Measurements from ENCODE around the gene AUTS2.

Gene AUTS2

DNA sequence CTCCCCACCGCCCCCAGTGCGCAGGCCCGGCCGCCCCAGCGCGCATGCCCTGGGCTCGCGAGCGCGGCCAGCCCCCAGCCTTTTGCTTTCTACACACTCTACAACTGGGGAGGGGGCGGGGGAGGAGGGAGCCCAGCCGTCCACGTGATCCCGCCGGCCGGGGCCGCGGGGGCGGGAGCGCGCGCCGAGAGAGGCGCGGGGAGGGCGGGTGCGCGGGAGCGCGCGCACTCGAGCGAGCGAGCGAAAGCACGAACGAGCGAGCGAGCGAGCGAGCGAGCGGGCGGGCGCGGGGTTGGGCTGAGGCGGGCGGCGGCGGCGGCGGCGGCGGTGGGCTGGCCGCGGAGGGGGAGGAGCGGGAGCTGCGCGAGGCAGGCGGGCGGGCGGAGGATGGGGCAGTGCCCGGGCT is at the start of gene AUTS2:
Gene AUTS2 (plus strand): TSS at position 395 of the 406 bp plus-strand sequence. CDS start 1,179 bp downstream, outside the sequence.
- DNase-seq (ENCODE audit: low read depth) = peak; percentile 34

DNA sequence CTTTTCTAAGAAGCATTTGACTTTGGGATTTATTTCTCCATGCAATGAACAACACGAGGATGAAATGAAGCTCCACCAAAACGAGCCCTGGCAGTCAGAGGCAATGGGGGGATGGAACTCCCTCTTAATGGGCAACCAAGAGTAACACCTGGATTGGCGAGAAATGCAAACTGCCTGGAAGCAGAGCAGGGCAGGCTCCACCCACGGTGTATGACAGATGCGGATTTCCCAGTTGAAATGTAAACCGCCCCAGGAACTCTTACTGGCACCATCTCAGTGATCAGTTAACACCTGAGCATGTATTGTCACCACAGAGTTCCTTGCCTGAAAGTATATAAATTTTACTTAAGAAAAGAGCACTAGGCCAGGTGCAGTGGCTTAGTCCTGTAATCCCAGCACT is 47.3 kb upstream of the AUTS2 start:
- no peak for DNase-seq (ENCODE audit: low read depth)

DNA sequence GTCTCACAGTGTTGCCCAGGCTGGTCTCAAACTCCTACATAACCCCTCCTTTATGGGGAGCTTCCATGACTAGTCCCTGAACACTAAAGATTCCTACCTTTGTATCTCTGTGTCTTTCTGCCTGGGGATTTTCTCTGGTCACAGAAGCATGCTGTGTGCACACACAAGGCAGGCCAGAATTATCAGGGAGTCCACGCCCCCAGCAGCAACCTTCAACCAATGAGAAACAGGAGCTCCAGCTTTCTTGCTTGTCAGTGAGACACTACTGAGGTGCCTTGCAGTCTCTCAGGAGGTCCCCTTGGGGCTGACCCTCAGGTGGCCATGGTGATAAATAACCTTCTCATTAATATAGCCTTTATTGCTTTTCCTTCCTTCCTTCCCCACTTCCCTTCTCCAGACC is 45.1 kb upstream of the AUTS2 start:
- DNase-seq (ENCODE audit: low read depth) = no peak

DNA sequence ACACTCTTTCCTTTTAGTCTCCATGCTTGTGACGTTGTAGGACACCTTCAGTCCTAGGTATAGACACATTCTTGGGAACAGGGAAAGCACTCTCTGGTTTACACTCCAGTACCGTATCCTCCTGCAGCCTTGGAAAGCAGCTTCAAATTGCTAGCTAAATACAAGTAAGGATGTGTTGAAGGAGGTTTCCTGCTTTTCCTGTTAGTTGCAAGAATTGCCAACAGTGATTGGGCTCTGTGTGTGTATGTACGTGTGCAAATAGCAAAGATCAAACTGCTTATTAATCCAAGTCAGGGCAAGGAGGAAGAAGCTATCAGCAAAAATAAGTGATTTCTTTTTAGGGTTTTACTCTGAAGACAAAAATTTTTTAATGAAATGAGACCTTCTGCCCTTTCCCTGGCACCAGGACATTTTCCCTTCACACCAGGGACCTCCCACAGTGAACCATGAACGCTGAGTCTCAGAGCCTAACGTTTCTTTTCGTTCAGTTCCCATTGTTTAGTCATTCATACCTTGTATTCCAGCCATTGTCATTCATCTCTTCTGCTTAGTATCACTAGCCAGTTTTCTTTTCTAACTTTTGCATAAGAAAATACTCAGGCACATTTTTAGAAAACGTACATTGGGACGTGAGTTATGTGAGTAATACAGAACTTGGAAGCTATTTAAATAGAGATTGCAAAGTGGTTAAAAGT is 36.9 kb upstream of the AUTS2 start:
- DNase-seq (ENCODE audit: low read depth) = no peak

DNA sequence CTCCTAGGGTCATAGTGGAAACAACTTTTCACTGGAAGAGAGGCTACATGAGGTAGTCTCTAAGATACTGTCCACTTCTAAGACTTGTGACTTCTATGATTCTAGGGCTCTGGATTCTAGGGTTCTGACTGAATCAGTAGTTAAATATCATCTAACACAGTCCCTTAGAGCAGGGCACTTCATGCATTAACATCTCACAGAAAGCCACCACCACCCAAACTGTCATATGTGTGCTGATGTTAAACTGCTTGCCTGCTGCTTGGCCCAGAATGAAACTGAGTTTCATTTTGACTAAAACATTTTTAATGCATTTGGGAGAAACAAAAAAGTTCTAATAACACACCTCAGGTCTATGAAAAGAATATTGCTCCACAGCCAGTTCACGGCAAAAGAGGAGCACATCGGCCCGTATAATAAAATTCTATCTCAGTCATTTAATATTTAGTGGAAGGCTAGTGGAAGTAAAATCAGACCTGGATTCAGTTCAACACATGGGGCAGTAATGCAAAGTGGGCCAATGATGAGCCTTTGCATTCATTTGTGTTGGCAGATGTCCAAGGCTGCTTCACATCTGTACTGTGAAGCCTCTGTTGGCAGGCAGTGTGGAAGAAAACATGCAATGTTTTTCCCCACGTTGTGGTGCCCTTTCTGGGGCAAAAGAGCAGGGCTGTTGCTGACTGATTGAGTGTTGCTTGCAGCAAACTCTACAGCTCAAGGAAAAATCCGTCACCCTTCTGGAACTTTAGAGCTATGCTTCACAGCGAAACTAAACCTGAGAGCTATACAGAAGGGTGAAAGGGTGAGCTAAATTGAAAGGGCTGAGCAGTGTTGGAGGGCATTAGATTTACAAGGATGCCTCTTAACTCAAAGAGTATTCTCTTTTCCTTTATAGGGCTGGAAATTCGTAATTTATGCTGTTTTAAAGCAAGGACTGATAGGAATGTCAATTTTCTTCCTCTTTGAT is 33.5 kb upstream of the AUTS2 start:
- DNase-seq (ENCODE audit: low read depth) = no peak

DNA sequence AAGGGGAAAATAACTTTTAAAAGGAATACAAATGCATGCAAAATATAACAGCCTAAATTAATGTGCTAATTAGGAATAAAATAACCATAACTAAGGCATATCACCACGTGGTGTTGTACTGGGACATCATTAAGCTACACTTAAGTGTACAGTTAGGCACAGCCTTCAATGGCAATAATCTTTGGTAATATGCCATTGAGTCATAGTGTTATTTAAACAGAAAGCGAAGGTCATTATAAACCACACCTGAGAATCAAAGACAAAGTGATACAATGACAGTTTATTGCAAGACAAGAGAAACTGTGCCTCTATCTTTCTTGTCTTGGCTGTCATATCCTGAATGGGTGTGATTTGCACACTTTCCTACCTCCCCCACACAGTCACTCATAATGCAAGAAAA is 30.5 kb upstream of the AUTS2 start:
- no peak for DNase-seq (ENCODE audit: low read depth)

DNA sequence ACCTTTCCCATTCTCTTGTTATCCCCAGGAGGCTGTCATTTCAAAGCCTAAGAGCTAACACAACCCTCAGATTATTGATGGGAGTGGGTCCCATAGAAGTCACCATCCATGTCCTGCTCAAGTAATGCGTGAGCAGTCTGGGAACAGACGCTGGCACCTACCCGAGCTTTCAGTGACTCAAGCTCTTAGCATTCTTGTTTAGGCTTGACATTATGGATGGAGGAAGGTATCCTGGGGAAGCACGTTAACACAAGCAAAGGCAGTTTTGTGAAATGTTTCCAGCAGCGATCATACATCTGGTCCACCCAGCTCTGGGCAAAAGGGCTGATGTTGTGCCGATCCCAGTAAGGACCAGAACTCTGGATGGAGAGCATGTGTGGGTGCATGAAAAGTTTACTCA is 30.0 kb upstream of the AUTS2 start:
- DNase-seq (ENCODE audit: low read depth) = no peak

DNA sequence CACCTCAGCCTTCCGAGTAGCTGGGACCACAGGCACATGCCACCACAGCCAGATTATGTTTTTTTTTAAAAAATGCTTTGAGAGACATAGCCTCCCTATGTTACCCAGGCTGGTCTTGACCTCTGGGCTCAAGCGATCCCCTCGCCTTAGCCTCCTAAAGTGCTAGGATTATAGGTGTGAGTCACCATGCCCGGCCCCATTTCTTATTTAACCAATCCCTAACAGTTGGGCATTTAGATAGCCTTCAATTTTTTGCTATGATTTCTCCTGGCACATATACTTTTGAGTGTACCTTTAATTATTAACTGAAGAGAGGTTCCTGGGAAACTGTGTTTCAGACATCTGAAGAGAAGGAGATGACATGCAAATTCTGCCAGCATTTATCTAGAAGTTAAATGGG is 22.6 kb upstream of the AUTS2 start:
- no peak for DNase-seq (ENCODE audit: low read depth)

DNA sequence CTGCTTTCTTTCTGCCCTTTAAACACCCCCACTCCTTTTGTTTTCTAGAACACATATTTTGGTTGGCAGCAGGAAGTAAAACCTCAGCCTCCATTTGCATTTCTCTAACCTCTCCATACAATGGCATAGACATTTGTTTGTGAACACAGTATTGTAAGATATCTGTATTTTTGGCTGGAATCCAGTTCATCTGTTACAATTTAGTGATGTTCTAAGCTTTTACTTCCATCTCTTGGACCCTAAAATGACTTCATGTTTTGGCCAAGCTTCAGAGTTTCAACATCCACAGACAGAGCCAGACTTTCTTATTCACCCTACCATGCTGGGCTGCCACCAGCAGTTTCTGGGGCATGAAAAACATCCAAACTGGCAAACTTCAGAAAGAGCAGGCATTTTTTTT is 21.1 kb upstream of the AUTS2 start:
- DNase-seq (ENCODE audit: low read depth) = no peak

DNA sequence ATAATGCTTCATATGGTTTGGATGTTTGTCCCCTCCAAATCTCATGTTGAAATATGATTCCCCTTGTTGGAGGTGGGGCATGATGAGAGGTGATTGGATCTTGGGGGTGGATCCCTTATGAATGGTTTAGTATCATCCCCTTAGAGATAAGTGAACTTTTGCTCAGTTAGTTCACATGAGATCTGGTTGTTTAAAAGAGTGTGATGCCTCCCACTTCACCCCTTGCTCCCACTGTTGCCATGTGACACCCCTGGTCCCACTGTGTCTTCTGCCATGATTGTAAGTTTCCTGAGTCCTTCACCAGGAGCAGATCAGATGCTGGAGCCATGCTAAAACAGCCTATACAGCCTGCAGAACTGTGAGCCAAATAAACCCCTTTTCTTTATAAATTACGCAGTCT is 13.1 kb upstream of the AUTS2 start:
- no peak for DNase-seq (ENCODE audit: low read depth)

DNA sequence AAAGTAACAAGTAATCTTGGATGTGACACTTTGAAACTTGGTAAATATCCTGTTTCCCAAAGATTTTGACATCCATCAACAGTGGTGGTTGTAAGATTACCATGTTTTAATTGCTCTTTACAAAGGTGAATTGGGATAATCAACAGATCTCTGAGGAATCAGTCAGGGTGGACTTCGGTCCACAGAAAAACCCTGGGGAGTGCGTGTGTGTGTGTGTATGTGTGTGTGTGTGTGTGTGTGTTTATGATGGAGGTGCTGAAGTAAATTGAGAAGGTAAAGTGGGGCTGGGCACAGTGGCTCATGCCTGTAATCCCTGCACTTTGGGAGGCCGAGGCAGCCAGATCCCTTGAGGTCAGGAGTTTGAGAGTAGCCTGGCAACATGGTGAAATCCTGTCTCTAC is 12.0 kb upstream of the AUTS2 start:
- DNase-seq (ENCODE audit: low read depth) = no peak

DNA sequence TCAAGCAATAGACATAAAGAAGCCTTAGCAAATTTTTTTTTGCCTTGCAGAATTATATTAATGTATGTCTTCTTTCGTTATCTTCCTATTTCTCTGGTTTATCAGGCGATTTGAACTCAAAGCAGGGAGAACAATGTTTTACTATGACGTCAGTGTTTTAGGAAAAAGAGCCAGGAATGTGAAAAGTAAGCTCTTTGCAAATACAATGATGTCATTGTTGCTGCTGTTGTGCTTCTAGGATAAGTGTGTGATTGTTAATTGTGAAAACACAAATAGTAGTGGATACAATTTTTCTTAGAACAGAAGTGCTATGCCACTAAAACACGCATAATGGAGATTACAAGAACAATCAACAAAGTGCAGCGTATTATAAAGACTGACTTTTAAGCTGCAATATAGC is 9.5 kb upstream of the AUTS2 start:
- DNase-seq (ENCODE audit: low read depth) = no peak

DNA sequence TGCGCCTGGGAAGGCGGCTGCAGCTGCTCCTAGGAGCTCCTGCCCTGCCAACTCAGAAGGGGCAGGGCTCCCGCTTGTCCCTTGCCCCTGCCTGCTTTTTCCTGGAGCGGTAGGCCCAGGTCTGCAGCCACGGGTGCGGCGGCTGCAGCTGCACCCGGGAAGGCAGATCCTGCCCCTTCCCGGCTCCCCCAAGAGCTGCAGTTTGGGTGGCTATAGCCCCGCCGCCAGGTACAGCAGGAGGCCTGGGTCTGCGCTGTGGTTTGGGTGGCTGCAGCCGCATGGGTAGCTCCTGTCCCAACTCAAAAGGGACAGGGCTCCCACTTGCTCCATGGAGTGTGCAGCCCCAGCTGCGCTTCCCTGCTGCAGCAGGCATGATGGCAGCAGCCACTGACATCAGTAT is 6.5 kb upstream of the AUTS2 start:
- DNase-seq (ENCODE audit: low read depth) = no peak

DNA sequence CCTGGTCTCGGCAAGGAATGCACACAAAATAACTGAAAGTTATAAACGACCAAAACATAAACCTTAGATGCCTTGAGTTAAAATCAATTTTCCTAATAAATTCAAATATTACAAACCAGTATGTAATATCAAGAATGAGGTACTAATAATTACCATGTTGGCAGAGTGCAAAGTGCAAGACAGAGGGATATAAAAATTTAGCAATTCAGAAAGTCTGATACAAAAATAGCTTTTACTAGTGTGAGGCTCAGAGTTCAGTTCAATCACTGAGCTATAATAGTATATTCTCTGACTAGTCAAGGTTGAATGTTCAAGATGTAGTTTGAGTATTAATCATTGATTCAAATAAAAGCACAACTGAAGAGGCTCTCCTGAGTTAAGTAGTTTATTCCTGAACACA is 4.8 kb upstream of the AUTS2 start:
- DNase-seq (ENCODE audit: low read depth) = no peak

DNA sequence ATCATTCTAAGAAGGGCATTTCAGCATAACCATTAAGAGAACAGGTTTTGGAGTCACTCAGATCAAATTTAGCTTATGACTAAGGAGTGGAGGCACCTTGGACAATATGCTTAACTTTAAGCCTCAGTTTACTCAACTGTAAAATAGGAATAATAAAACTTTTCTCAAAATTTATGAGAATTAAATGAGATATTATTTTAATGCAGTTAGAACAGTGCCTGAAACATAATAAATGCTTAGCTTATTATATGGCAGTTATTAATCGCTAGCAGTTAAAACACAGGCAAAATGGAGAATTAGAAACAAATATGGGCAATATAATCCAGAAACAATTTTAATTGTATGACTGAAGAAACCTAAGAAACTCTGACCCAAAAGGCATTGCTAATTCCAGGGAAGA is 2.9 kb upstream of the AUTS2 start:
- DNase-seq (ENCODE audit: low read depth) = no peak

DNA sequence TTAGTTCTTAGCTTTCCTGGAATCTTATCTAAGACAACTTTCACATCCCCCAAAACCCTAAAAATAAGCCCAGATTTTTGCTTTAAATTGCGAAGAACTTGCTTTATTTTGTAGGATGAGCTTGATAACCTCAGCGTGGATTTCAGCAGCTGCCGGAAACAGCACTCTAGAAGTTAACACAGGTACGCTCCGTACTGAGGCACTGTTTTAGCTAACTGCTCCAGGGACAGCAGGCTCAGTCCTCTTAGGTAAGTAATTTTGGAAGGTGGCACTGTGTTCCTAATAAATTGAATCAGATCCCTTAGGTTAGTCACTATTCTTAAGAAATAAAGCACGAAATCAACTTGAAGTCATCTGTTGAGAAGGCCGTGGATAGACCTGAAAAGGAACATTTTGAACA is 2.2 kb upstream of the AUTS2 start:
- no peak for DNase-seq (ENCODE audit: low read depth)

DNA sequence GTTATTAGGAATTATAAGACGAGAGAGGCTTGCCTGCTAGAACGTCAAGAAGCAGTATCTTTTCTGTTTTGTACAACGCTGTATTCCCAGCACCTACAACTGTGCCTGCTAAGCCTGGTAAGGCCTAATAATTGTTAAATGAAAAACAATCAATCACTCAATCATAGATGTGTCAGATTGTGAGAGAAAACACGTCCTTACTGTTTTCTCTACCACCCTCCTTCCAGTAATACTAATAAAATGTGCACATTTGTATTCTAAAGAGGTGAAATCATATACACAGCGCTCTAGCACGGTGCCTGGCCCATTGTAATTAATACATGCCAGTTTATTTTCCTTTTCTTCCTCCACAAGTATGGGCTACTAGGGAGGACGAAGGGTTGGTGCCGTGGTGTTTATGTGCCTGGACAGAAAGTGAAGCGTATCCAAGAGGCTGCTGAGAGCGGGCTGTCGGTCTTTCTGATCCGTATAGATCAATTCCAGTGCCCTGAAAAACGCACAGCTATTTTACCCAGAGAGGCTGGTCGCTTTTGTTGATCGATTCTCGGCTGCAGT is 1.5 kb upstream of the AUTS2 start:
- DNase-seq (ENCODE audit: low read depth) = no peak

DNA sequence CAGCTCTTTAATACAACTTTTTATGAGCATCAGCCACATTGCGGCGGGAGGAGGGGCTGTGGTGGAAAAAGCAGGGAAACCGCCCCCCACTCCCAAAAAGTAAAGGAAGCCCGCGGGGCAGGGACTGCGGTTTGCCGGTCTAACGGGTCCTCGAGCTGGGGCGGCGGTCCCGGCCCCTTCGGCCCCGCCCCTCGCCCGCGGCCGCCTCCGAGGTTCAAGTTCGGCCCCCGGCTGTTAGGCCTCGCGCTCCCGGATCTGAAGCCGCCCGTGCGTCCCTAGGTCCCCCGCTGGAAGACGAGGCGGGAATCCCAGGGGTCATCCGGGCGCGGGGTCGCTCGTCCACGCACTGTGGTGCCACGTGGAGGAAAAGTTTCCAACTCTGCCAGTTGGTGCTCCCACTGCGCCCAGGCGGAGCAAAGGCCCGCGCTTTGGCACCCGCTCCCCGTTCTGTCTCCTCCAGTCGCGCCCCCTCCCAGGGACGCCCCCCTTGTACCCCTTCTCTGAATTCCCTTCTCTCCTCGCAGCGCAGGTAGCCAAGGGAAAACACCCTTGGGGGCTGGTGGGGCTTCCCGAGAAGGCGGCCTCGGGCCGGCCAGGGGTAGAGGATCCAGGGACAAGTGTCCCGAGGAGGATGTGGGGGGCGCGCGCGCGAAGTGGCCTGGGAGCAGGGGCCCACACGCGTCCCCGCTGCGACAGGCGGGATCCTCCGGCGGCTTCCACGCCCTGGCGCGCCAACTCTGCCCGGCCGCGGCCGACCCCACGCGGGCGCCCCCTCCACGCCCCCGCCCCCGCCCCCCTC is 798 bp upstream of the AUTS2 start:
- DNase-seq (ENCODE audit: low read depth) = no peak

DNA sequence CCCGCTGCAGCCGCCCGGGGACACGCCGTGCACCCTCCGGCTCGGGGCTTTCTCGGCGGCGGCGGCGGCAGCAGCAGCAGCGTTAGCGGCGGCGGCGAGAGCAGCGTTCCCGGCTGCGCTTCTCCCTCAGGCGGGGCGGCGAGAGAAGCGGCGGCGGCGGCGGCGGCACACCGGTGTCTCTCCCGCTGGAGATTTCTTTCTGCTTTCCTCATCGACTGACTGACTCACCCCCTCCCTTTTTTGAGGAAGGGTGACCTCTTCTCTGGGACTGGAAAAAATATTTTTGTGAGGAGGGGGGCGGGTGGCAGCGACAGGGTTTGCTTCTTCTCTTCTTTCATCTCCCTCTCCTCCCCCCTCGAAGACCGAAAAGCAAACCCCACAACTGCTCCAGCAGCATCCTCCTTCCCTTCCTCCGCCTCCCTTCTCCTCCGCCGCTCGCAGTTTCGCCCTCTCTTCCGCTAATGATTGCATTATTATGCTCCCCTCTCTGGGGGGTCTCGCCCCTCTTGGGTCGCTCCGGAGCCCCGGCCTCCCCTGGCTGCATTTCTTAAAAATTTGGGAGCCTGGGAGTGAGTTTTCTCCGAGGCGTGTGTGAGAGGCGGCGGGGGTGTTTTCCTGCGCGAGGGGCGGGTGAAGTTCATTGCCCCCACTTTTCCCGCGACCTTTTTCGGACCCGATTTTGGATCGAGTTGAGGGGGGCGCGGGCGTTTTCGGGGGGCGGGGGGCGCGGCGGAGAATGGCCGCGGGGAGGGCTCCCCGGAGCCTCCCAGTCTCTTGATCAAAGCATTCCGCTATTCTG is 411 bp downstream of the AUTS2 start:
- DNase-seq (ENCODE audit: low read depth) = no peak

DNA sequence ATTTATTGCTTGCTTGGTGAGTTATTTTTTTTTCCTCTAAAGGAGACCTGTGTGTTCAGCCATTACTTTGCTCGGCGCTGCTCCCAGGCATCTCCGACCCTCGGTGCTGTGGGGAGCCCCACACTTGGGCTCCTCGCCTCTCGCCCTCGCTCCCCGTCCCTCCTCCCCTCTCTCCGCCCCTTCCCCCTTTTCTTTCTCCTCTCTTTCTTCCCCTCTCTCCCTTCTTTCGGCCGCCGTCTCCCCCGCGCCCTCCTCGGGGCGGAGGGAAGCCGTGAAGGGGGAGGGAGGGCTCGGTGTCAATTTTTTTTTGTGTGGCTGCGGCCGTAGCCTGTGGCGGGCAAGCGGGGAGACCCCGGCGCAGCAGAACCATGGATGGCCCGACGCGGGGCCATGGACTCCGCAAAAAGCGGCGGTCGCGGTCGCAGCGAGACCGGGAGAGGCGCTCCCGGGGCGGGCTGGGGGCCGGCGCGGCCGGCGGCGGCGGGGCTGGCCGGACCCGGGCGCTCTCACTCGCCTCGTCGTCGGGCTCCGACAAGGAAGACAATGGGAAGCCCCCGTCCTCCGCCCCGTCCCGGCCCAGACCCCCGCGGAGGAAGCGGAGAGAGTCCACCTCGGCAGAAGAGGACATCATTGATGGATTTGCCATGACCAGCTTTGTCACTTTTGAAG is 1.1 kb downstream of the AUTS2 start:
- DNase-seq (ENCODE audit: low read depth) = no peak
